GM19468 (cell line): ENCODE results near the gene TMEM245.

Experiments used
- ATAC-seq: cut with Tn5 transposase; IDR thresholded peaks from one replicate; pipeline ENCODE4 v1.9.1; 2021; ENCODE audit warnings: mild to moderate bottlenecking, moderate library complexity, moderate number of reproducible peaks; ENCODE audit not compliant: unreplicated experiment; ENCODE audit errors: extremely low read depth

Gene TMEM245

GRCh38 chr9:109107402-109108240, 12.1 kb downstream of the TMEM245 start:
- ATAC-seq, result no peak

GRCh38 chr9:109101810-109102209, 17.9 kb downstream of the TMEM245 start:
- ATAC-seq, result peak; percentile 78

GRCh38 chr9:109101202-109101595, 18.5 kb downstream of the TMEM245 start:
- no peak for ATAC-seq

DNA sequence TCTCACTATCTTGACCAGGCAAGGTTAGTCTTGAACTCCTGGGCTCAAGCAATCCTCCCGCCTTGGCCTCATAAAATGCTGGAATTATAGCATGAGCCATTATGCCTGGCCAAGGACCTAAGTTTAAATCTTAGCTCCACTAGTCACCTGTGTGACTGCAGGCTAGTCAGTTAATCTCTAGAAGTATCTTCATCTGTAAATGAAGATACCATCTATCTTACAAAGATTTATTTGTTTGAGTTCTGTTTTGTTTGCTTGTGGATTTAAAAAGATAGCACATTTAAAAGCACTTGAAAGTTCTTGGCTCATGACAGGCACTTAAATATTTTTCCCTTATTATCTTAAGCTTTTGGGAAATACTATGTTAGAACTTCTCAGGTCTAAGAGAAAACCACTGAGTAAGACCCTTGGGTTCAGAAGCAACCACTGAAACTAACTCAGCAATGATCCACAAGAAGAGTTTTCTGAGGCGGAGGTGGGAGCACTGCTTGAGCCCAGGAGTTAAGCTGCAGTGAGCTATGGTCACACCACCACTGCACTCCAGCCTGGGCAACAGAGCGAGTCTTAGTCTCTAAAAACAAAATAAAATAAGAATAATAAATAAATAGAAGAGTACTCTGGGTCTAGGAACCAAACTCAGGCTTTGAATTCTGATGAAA, 19.1 kb downstream of the TMEM245 start:
- ATAC-seq, result no peak

GRCh38 chr9:109098960-109099308, 20.8 kb downstream of the TMEM245 start:
- ATAC-seq, result no peak

GRCh38 chr9:109098171-109098959, 21.4 kb downstream of the TMEM245 start:
- no peak for ATAC-seq

DNA sequence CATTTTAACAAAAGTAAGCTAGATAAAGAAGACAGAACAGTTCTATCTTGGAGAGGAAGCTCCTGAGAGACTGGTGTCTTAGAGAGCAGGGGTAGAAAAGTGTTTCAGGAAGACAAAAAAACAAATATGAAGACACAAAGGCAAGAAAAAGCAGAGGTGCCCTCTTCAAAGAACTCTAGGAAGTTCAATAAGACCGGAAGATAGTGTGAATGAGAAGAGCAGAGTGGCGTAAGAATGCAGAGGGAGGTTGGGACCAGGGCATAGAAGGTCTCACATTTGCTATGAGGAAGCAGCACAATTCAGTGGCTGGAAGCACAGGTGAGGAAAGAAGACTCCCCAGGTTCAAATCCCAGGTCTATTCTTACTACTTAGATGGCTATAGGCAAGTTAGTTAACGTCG, 22.6 kb downstream of the TMEM245 start:
- no peak for ATAC-seq

DNA sequence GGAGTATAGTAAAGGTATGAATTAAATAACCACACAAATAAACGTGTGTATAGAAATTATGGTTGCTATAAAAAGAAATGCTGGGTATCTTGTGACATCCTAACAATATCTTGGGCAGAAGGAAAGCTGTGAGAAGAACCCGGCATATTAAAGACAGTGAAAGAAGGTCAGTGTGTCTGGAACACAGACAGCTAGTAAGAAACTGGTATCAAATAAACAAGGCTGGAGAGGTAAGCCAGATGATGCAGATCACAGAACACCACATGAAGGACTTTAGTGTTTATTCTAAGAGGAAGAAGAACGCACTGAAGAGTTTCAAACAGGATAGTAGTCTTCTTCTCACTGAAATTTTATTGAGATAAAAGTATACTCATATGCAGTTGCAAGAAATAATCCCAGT, 24.4 kb downstream of the TMEM245 start:
- ATAC-seq, result no peak

GRCh38 chr9:109094268-109094667, 25.5 kb downstream of the TMEM245 start:
- ATAC-seq, result no peak

- no peak for ATAC-seq
These were observed 27.2 kb downstream of the TMEM245 start for GRCh38 chr9:109092587-109092986.

- ATAC-seq, result no peak
These were observed 27.6 kb downstream of the TMEM245 start for GRCh38 chr9:109092051-109092580.

- ATAC-seq, result no peak
These were observed 31.5 kb downstream of the TMEM245 start for GRCh38 chr9:109088221-109088620.

- no peak for ATAC-seq
These were observed 32.0 kb downstream of the TMEM245 start for GRCh38 chr9:109087795-109088194.

DNA sequence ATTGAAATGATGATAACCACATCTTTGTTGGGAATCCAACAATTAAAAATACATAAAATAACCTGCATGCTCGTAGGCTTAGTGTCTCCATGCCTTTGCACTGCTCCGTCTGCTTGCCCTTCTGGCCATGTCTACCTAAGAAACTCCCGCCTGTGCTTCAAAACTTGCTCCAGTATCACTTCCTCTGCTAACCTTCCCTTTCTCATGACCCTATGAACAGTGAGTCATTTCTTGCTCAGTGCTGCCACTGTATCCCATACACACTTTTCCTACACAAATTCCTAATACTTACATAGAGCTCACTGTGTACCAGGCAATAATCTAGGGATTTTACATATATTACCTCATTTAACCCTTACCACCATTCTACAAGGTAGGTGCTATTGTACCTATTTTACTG, 33.5 kb downstream of the TMEM245 start:
- no peak for ATAC-seq

- no peak for ATAC-seq
These were observed 34.2 kb downstream of the TMEM245 start for GRCh38 chr9:109085510-109085909.

DNA sequence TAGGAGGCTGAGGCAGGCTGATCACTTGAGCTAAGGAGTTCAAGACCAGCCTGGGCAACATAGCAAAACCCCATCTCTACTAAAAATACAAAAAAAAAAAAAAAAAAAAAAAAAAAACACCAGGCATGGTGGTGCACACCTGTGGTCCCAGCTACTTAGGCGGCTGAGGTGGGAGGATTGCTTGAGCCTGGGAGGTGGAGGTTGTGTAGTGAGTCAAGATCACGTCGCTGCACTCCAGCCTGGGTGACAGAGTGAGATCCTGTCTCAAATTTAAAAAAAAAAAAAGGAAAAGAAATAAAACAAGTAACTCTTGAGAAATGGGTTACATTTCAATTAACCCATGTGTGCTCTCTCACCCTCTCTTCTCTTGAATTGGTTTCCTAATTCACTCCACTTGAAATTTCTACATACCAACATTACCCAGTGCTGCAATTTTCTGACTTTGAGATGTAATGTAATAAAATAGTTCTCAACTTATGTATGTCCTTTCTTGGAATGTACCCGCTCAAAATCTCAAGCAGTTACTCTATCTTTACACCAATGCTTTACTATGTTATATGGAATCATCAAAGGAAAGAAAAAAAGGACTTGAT, 35.8 kb downstream of the TMEM245 start:
- ATAC-seq, result no peak

GRCh38 chr9:109083141-109083540, 36.6 kb downstream of the TMEM245 start:
- no peak for ATAC-seq

- ATAC-seq, result no peak
These were observed 37.6 kb downstream of the TMEM245 start for GRCh38 chr9:109082091-109082620.

GRCh38 chr9:109074236-109074889, 45.4 kb downstream of the TMEM245 start:
- ATAC-seq, result no peak
